ENCODE data around the gene SLC32A1.

Gene SLC32A1

GRCh38 chr20:38723848-38724625 is at the start of gene SLC32A1:
SLC32A1 (plus strand) TSS chr20:38724486; CDS start chr20:38724725, 239 bp downstream.
- DNase-seq = no peak

GRCh38 chr20:38674765-38675133 is 49.5 kb upstream of the SLC32A1 start:
- no peak for DNase-seq

- no peak for DNase-seq
These were observed 47.7 kb upstream of the SLC32A1 start for GRCh38 chr20:38676576-38676975.

- no peak for DNase-seq
These were observed 43.6 kb upstream of the SLC32A1 start for GRCh38 chr20:38680500-38681306.

GRCh38 chr20:38685271-38685670 is 39.0 kb upstream of the SLC32A1 start:
- DNase-seq = no peak

- peak; percentile 8 for DNase-seq
These were observed 38.3 kb upstream of the SLC32A1 start for GRCh38 chr20:38685853-38686473.

- peak; percentile 56 for DNase-seq
These were observed 31.6 kb upstream of the SLC32A1 start for GRCh38 chr20:38692436-38693411.

GRCh38 chr20:38697306-38697705 is 27.0 kb upstream of the SLC32A1 start:
- DNase-seq = no peak

- DNase-seq = no peak
These were observed 25.7 kb upstream of the SLC32A1 start for GRCh38 chr20:38698541-38698940.

- DNase-seq = no peak
These were observed 24.1 kb upstream of the SLC32A1 start for GRCh38 chr20:38700141-38700540.

- DNase-seq = no peak
These were observed 23.4 kb upstream of the SLC32A1 start for GRCh38 chr20:38700926-38701325.

- DNase-seq = no peak
These were observed 20.8 kb upstream of the SLC32A1 start for GRCh38 chr20:38703526-38703925.

- DNase-seq = no peak
These were observed 20.1 kb upstream of the SLC32A1 start for GRCh38 chr20:38704136-38704535.

GRCh38 chr20:38706509-38706908 is 17.8 kb upstream of the SLC32A1 start:
- no peak for DNase-seq

GRCh38 chr20:38714308-38714707 is 10.0 kb upstream of the SLC32A1 start:
- no peak for DNase-seq

- DNase-seq = no peak
These were observed 8.6 kb upstream of the SLC32A1 start for GRCh38 chr20:38715646-38716045.

- no peak for DNase-seq
These were observed 1.6 kb upstream of the SLC32A1 start for GRCh38 chr20:38722683-38723016.

GRCh38 chr20:38723017-38723847 is 1.1 kb upstream of the SLC32A1 start:
- DNase-seq = no peak

GRCh38 chr20:38724626-38725147 is 401 bp downstream of the SLC32A1 start:
- no peak for DNase-seq

- no peak for DNase-seq
These were observed 1.0 kb downstream of the SLC32A1 start for GRCh38 chr20:38725148-38725901.
